H1 (cell line): ENCODE measurements around the gene GRM1. TPM values are rescaled to one million over a fixed set of nuclear protein-coding genes. Genes with fewer than 3 reads are reported as not detected.

Experiments
- CTCF ChIA-PET: fragments of 300-600 bp; sonication (Branson Sonifier 250); formaldehyde crosslinking; loops from one replicate; lab custom pipeline; 2021; ENCODE audit not compliant: partially characterized antibody; lab: Charles Lee
- POLR2A ChIA-PET: fragments of 300-600 bp; sonication (Branson Sonifier 250); formaldehyde crosslinking; loops from one replicate; lab custom pipeline; 2021; ENCODE audit warnings: inconsistent platforms; ENCODE audit not compliant: partially characterized antibody; lab: Charles Lee
- DNase-seq, 2 experiments: peaks; one replicate each; pipeline versions ENCODE4 v3.0.0 to v3.0.0-alpha.2; 2010 to 2022; ENCODE audit warnings: low spot score in 2 of 2, low read depth in 1 of 2, mixed read lengths in 1 of 2
- FAIRE-seq: peaks from 2 replicates; lab custom pipeline; 2011; peaks lifted over from hg19 to GRCh38; lab: Jason Lieb, UNC
- H2AFZ ChIP-seq: 2 replicates; pipeline ENCODE4 v1.8.1; 2012; ENCODE audit warnings: low read length, inconsistent platforms
- H2AK5ac ChIP-seq: 2 replicates; pipeline ENCODE4 v1.6.1; 2013; ENCODE audit warnings: low read depth, low read length
- H2BK120ac ChIP-seq: replicated peaks from 2 replicates; pipeline ENCODE3; 2013; ENCODE audit warnings: low read depth, low read length, inconsistent platforms
- H2BK12ac ChIP-seq: 2 replicates; pipeline ENCODE4 v1.6.1; 2013; ENCODE audit warnings: low read depth, low read length
- H2BK15ac ChIP-seq: 2 replicates; pipeline ENCODE4 v1.6.1; 2013; ENCODE audit warnings: low read length
- H2BK20ac ChIP-seq: 2 replicates; pipeline ENCODE4 v1.6.1; 2013; ENCODE audit warnings: low read length
- H2BK5ac ChIP-seq: 2 replicates; pipeline ENCODE4 v1.6.1; 2013; ENCODE audit warnings: low read depth, low read length
- H3K14ac ChIP-seq: 2 replicates; pipeline ENCODE4 v1.6.1; 2013; ENCODE audit warnings: inconsistent platforms; ENCODE audit not compliant: insufficient read length
- H3K18ac ChIP-seq: 2 replicates; pipeline ENCODE4 v1.6.1; 2013; ENCODE audit warnings: low read length; ENCODE audit errors: extremely low read depth
- H3K23ac ChIP-seq: 2 replicates; pipeline ENCODE4 v1.6.1; 2013; ENCODE audit warnings: inconsistent platforms; ENCODE audit not compliant: insufficient read length
- H3K23me2 ChIP-seq: 2 replicates; pipeline ENCODE4 v1.6.1; 2013; ENCODE audit warnings: low read depth, low read length
- H3K27ac ChIP-seq: 2 replicates; pipeline ENCODE4 v1.6.1; 2011; ENCODE audit warnings: low read depth, low read length, inconsistent platforms
- H3K27me3 ChIP-seq, 4 experiments: replicated peaks in 1 of 4; 1 replicate in 1 of 4; 2 replicates in 3 of 4; pipeline versions ENCODE4 v1.6.1 to v1.8.1; 2011 to 2013; ENCODE audit warnings: low read length in 3 of 4, mild to moderate bottlenecking in 3 of 4, inconsistent platforms in 2 of 4, mixed read lengths in 2 of 4, moderate library complexity in 1 of 4; ENCODE audit not compliant: control insufficient read depth in 3 of 4, insufficient read depth in 3 of 4; ENCODE audit errors: extremely low read depth in 1 of 4
- H3K36me3 ChIP-seq, 4 experiments: 2 replicates each; pipeline versions ENCODE4 v1.6.1 to v1.8.1; 2011 to 2013; ENCODE audit warnings: mild to moderate bottlenecking in 4 of 4, low read length in 3 of 4, moderate library complexity in 2 of 4, control low read depth in 1 of 4, inconsistent platforms in 1 of 4; ENCODE audit not compliant: insufficient read depth in 4 of 4, control insufficient read depth in 2 of 4
- H3K4ac ChIP-seq: replicated peaks from 2 replicates; pipeline ENCODE3; 2013; ENCODE audit warnings: low read length, low read depth, mixed read lengths, inconsistent platforms; ENCODE audit not compliant: insufficient read length
- H3K4me1 ChIP-seq, 4 experiments: replicated peaks in 1 of 4; 1 replicate in 1 of 4; 2 replicates in 3 of 4; pipeline versions ENCODE4 v1.6.1 to v1.8.1; 2011 to 2013; ENCODE audit warnings: low read length in 3 of 4, inconsistent platforms in 2 of 4, mixed read lengths in 1 of 4; ENCODE audit not compliant: insufficient read depth in 4 of 4, control insufficient read depth in 3 of 4
- H3K4me2 ChIP-seq, 2 experiments: 2 replicates each; pipeline versions ENCODE4 v1.6.1 to v1.8.1; 2011 to 2013; ENCODE audit warnings: low read depth in 2 of 2, low read length in 2 of 2, control low read depth in 1 of 2, inconsistent platforms in 1 of 2, mild to moderate bottlenecking in 1 of 2; ENCODE audit not compliant: insufficient read depth in 1 of 2
- H3K4me3 ChIP-seq, 4 experiments: fragments of 200-600, 300-600 bp in 1 of 4; sonication (generic), shearing (Covaris generic), sonication (Bioruptor Twin) in 1 of 4; 2 replicates each; pipeline versions ENCODE4 v1.5.1 to v1.8.1; 2011 to 2016; ENCODE audit warnings: low read length in 4 of 4, low read depth in 3 of 4, control low read depth in 2 of 4, inconsistent platforms in 2 of 4, mild to moderate bottlenecking in 2 of 4, mixed read lengths in 1 of 4, moderate library complexity in 1 of 4; ENCODE audit not compliant: insufficient read depth in 2 of 4; ENCODE audit errors: extremely low read depth in 1 of 4
- H3K56ac ChIP-seq: replicated peaks from 2 replicates; pipeline ENCODE3; 2013; ENCODE audit warnings: low read depth, mild to moderate bottlenecking, mixed read lengths, low read length, inconsistent platforms; ENCODE audit not compliant: insufficient read length
- H3K79me1 ChIP-seq: 2 replicates; pipeline ENCODE4 v1.6.1; 2013; ENCODE audit warnings: low read depth, low read length, control low read depth
- H3K79me2 ChIP-seq, 2 experiments: 2 replicates each; pipeline versions ENCODE4 v1.6.1 to v1.8.1; 2012 to 2013; ENCODE audit warnings: low read length in 2 of 2, mild to moderate bottlenecking in 2 of 2, inconsistent platforms in 1 of 2; ENCODE audit not compliant: insufficient read depth in 2 of 2, control insufficient read depth in 1 of 2
- H3K9ac ChIP-seq, 4 experiments: replicated peaks in 1 of 4; 1 replicate in 1 of 4; 2 replicates in 3 of 4; pipeline versions ENCODE4 v1.6.1 to v1.8.1; 2011 to 2013; ENCODE audit warnings: low read depth in 3 of 4, low read length in 3 of 4, control low read depth in 2 of 4, mild to moderate bottlenecking in 2 of 4, moderate library complexity in 2 of 4, inconsistent platforms in 1 of 4; ENCODE audit errors: extremely low read depth in 1 of 4
- H3K9me3 ChIP-seq, 2 experiments: 2 replicates each; pipeline versions ENCODE4 v1.6.1 to v1.8.1; 2012 to 2013; ENCODE audit warnings: mild to moderate bottlenecking in 2 of 2, moderate library complexity in 2 of 2, control low read depth in 1 of 2, inconsistent platforms in 1 of 2, low read depth in 1 of 2, low read length in 1 of 2, mixed read lengths in 1 of 2; ENCODE audit not compliant: insufficient read depth in 2 of 2
- H4K20me1 ChIP-seq, 2 experiments: replicated peaks in 1 of 2; 2 replicates each; pipeline versions ENCODE3 to v1.8.1; 2011 to 2013; ENCODE audit warnings: inconsistent platforms in 2 of 2, low read length in 2 of 2, mild to moderate bottlenecking in 1 of 2; ENCODE audit not compliant: insufficient read depth in 2 of 2, control insufficient read depth in 1 of 2
- H4K5ac ChIP-seq: 2 replicates; pipeline ENCODE4 v1.6.1; 2013; ENCODE audit warnings: low read length, low read depth, mixed read lengths, inconsistent platforms; ENCODE audit not compliant: insufficient read length
- H4K8ac ChIP-seq: 2 replicates; pipeline ENCODE4 v1.8.0; 2013; ENCODE audit warnings: mild to moderate bottlenecking, moderate library complexity, low read length, inconsistent platforms; ENCODE audit not compliant: insufficient read depth; ENCODE audit errors: extremely low read depth
- H4K91ac ChIP-seq: replicated peaks from 2 replicates; pipeline ENCODE3; 2013; ENCODE audit warnings: low read length, mixed read lengths, inconsistent platforms; ENCODE audit not compliant: insufficient read length
- EP300 ChIP-seq, 2 experiments: IDR thresholded peaks; 1 replicate in 1 of 2; 2 replicates in 1 of 2; pipeline ENCODE4 v1.6.1; 2011 to 2012; ENCODE audit warnings: low read depth in 2 of 2, low read length in 2 of 2, mild to moderate bottlenecking in 2 of 2, borderline replicate concordance in 1 of 2, inconsistent platforms in 1 of 2, moderate library complexity in 1 of 2
- POLR2A ChIP-seq, 2 experiments: IDR thresholded peaks; 1 replicate in 1 of 2; 2 replicates in 1 of 2; pipeline ENCODE4 v1.6.1; 2011; ENCODE audit warnings: low read depth in 2 of 2, low read length in 2 of 2, mild to moderate bottlenecking in 2 of 2; ENCODE audit errors: control extremely low read depth in 1 of 2
- RAD21 ChIP-seq, 2 experiments: IDR thresholded peaks in 1 of 2; conservative IDR thresholded peaks in 1 of 2; 2 replicates each; pipeline ENCODE4 v1.6.1; 2011; ENCODE audit warnings: low read depth in 2 of 2, low read length in 2 of 2, improper control_type of control experiment in 1 of 2, inconsistent platforms in 1 of 2, mild to moderate bottlenecking in 1 of 2, moderate library complexity in 1 of 2
- SIRT6 ChIP-seq: IDR thresholded peaks from one replicate; pipeline ENCODE4 v1.7.1; 2012; ENCODE audit warnings: low read length, inconsistent platforms
- SRF ChIP-seq: IDR thresholded peaks from 2 replicates; pipeline ENCODE4 v1.6.1; 2011; ENCODE audit warnings: mild to moderate bottlenecking, low read depth, low read length, moderate library complexity
- WGBS, 2 experiments: shearing (Covaris generic) in 1 of 2; methylation state at CpG; one replicate each; pipeline versions ENCODE4 v1.1.6 to v1.1.7; 2013 to 2015; ENCODE audit warnings: low lambda C conversion rate in 2 of 2, mixed read lengths in 2 of 2, inconsistent platforms in 1 of 2, low coverage in 1 of 2, missing lambda C conversion rate in 1 of 2; ENCODE audit not compliant: insufficient replicate concordance in 2 of 2, insufficient coverage in 1 of 2, insufficient read length in 1 of 2; ENCODE audit errors: extremely low coverage in 1 of 2, missing lambda C conversion rate in 1 of 2; 5-methylcytosine and 5-hydroxymethylcytosine counted together
- polyA plus RNA-seq, 7 experiments: library from polyadenylated mRNA; depleted of rRNA in 3 of 7; stranded (reverse) in 5 of 7; unstranded in 2 of 7; fragments of >200 nt in 5 of 7; fragments of 200-250 nt in 2 of 7; gene quantifications; 1 replicate in 5 of 7; 2 replicates in 1 of 7; 4 replicates in 1 of 7; pipeline versions ENCODE4 v1.2.1 to v1.2.3, GENCODE V29; 2011 to 2013; ENCODE audit warnings: missing spikeins in 2 of 7, mixed read lengths in 2 of 7
- total RNA-seq: library from RNA; stranded (reverse); fragmentation: NEBNext Ultra II Directional; extraction: Animal tissue kit (Norgen Biotek cat#: 25700); gene quantifications from 2 replicates; pipeline ENCODE4 v1.2.1, GENCODE V29; 2021
- TF ChIP-seq, protein P1 (sequence below): IDR thresholded peaks from 2 replicates; pipeline ENCODE4 v1.6.1; 2011; ENCODE audit warnings: low read depth, mild to moderate bottlenecking, low read length; ENCODE audit not compliant: insufficient read depth

GRM1 gene
- total and polyA plus RNA-seq, 2 of the 8 experiments (the other 6 are each of a cell fraction or from before 2014, with no cell fraction given) = 0.15 to 1.3 TPM

DNA sequence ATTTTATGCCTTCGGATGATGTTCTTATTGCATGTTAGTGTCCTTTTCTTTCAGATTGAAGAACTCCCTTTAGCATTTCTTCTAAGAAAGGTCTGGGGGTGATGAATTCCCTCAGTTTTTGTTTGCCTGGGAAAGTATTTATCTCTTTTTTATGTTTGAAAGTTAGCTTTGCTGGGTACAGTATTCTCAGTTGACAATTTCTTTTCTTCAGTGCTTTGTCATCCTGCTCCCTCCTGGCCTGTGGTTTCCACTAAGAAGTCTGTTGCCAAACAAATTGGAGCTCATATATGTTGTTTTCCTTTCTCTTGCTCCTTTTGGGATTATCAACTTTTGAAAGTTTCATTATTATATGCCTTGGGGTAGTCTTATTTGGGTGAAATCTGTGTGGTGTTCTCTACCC, 11.5 kb downstream of the GRM1 start:
- DNase-seq (no peak), FAIRE-seq (no peak)
- 94% methylated on average over 1 of the region's 1 CpG; no CpG with 5 or more reads in 1 of the 2 experiments for WGBS, 2 experiments
- H2BK20ac ChIP-seq = no peak overlapping the region
- H4K91ac ChIP-seq = no peak overlapping the region
- no peak overlapping the region for H3K27ac ChIP-seq
- no peaks in the 10 kb centered on the region for H3K27me3 ChIP-seq
- TF ChIP-seq RAD21 (IDR thresholded peaks at IDR 0.05 in 1 of 2, conservative IDR thresholded peaks at IDR 0.05 in 1 of 2; ENCODE audit: low read depth in 2 of 2, low read length in 2 of 2) (no peak), SRF (no peak), POLR2A (IDR thresholded peaks at IDR 0.05; ENCODE audit: control extremely low read depth in 1 of 2, low read depth in 2 of 2, low read length in 2 of 2) (no peak), EP300 (IDR thresholded peaks at IDR 0.05; ENCODE audit: borderline replicate concordance in 1 of 2, low read depth in 2 of 2, low read length in 2 of 2) (no peak), SIRT6 (no peak)
- TF ChIP-seq, protein P1, sequence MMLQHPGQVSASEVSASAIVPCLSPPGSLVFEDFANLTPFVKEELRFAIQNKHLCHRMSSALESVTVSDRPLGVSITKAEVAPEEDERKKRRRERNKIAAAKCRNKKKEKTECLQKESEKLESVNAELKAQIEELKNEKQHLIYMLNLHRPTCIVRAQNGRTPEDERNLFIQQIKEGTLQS = no peak
- no peak overlapping the region for H3K56ac ChIP-seq
- POLR2A ChIA-PET = no interaction called here
- no peaks in the 10 kb centered on the region for H3K79me1 ChIP-seq
- no peaks in the 10 kb centered on the region for H3K23me2 ChIP-seq
- H2AFZ ChIP-seq = no peak overlapping the region
- no peak overlapping the region for H2BK12ac ChIP-seq
- no peak overlapping the region for H2AK5ac ChIP-seq
- no peaks in the 10 kb centered on the region for H4K20me1 ChIP-seq
- no peaks in the 10 kb centered on the region for H3K4me1 ChIP-seq
- H3K79me2 ChIP-seq = no peaks in the 10 kb centered on the region
- H3K36me3 ChIP-seq = no peaks in the 10 kb centered on the region
- no peak overlapping the region for H4K8ac ChIP-seq
- no peaks in the 10 kb centered on the region for H3K9me3 ChIP-seq
- no peak overlapping the region for H3K4me2 ChIP-seq
- no peak overlapping the region for H3K18ac ChIP-seq
- CTCF ChIA-PET = interaction anchor here (0.8 to 3.2 kb wide), 18 partner anchors 10 to 745 kb away, joined by 3 to 24 read pairs (median 4); partner anchors contain the start of gene GRM1
- H3K4me3 ChIP-seq = no peak overlapping the region
- no peak overlapping the region for H2BK5ac ChIP-seq
- no peak overlapping the region for H2BK15ac ChIP-seq
- no peak overlapping the region for H3K14ac ChIP-seq
- no peak overlapping the region for H4K5ac ChIP-seq
- no peak overlapping the region for H3K4ac ChIP-seq
- H2BK120ac ChIP-seq = no peak overlapping the region
- no peak overlapping the region for H3K23ac ChIP-seq
- no peak overlapping the region for H3K9ac ChIP-seq
